HEK293 (cell line): Measurements from ENCODE around the gene MGA.

Source experiments
- CTCF ChIA-PET: fragments of 350-600 bp; formaldehyde crosslinking; extraction: SDS; loops from one replicate; lab custom pipeline; 2021; ENCODE audit warnings: antibody characterized with exemption; lab: Yijun Ruan, JAX
- POLR2A ChIA-PET: fragments of 300-600 bp; formaldehyde crosslinking; extraction: SDS; loops from one replicate; lab custom pipeline; 2020; ENCODE audit warnings: antibody characterized with exemption, inconsistent platforms; lab: Yijun Ruan, JAX
- H3K27ac ChIP-seq: fragments of 200-500 bp; sonication (Bioruptor generic); 2 replicates; pipeline ENCODE4 v1.5.1; 2014; ENCODE audit warnings: low read depth, low read length, control low read depth, inconsistent platforms; ENCODE audit errors: extremely low read depth
- H3K36me3 ChIP-seq, 2 experiments: fragments of 200-500 bp in 1 of 2; sonication (Bioruptor generic) in 1 of 2; 1 replicate in 1 of 2; 2 replicates in 1 of 2; pipeline ENCODE4 v1.5.1; 2014 to 2017; ENCODE audit warnings: inconsistent platforms in 2 of 2, low read length in 2 of 2; ENCODE audit not compliant: control insufficient read depth in 2 of 2, insufficient read depth in 1 of 2
- H3K4me1 ChIP-seq: fragments of 200-500 bp; sonication (Bioruptor generic); 2 replicates; pipeline ENCODE4 v1.5.1; 2014; ENCODE audit warnings: mild to moderate bottlenecking, low read length, inconsistent platforms; ENCODE audit not compliant: control insufficient read depth, insufficient read depth
- H3K4me3 ChIP-seq: 2 replicates; pipeline ENCODE4 v1.5.1; 2011; ENCODE audit warnings: low read depth, mild to moderate bottlenecking, control low read depth, low read length, moderate library complexity
- H3K9me3 ChIP-seq: fragments of 200-500 bp; sonication (Bioruptor generic); 2 replicates; pipeline ENCODE4 v1.5.1; 2014; ENCODE audit warnings: low read depth, low read length, inconsistent platforms; ENCODE audit not compliant: control insufficient read depth, insufficient read depth
- EGR2 ChIP-seq: fragments of 450-650 bp; formaldehyde crosslinking; IDR thresholded peaks from 2 replicates; pipeline ENCODE4 v1.5.1; 2016; ENCODE audit warnings: low read depth, missing biosample characterization, missing genetic modification characterization
- KLF16 ChIP-seq: fragments of 450-650 bp; formaldehyde crosslinking; IDR thresholded peaks from 2 replicates; pipeline ENCODE4 v1.5.1; 2017; ENCODE audit warnings: missing biosample characterization, missing genetic modification characterization
- MZF1 ChIP-seq: fragments of 450-650 bp; formaldehyde crosslinking; IDR thresholded peaks from 2 replicates; pipeline ENCODE4 v1.5.1; 2017; ENCODE audit warnings: missing biosample characterization, missing genetic modification characterization, borderline replicate concordance
- PATZ1 ChIP-seq: fragments of 450-650 bp; formaldehyde crosslinking; IDR thresholded peaks from 2 replicates; pipeline ENCODE4 v1.5.1; 2016; ENCODE audit warnings: missing biosample characterization, missing genetic modification characterization
- SCRT1 ChIP-seq: fragments of 450-650 bp; formaldehyde crosslinking; IDR thresholded peaks from 2 replicates; pipeline ENCODE4 v1.5.1; 2016; ENCODE audit warnings: missing biosample characterization, missing genetic modification characterization, borderline replicate concordance
- SCRT2 ChIP-seq: fragments of 450-650 bp; formaldehyde crosslinking; IDR thresholded peaks from 2 replicates; pipeline ENCODE4 v1.5.1; 2016; ENCODE audit warnings: missing biosample characterization, missing genetic modification characterization
- ZNF19 ChIP-seq: fragments of 450-650 bp; formaldehyde crosslinking; IDR thresholded peaks from 2 replicates; pipeline ENCODE4; 2016; ENCODE audit warnings: missing biosample characterization, missing genetic modification characterization, low read depth
- ZNF23 ChIP-seq: fragments of 450-650 bp; formaldehyde crosslinking; IDR thresholded peaks from 2 replicates; pipeline ENCODE4 v1.5.1; 2016; ENCODE audit warnings: missing biosample characterization, missing genetic modification characterization, borderline replicate concordance
- ZNF302 ChIP-seq: fragments of 450-650 bp; formaldehyde crosslinking; IDR thresholded peaks from 2 replicates; pipeline ENCODE4 v1.5.1; 2016; ENCODE audit warnings: missing biosample characterization, missing genetic modification characterization, low read depth
- ZNF366 ChIP-seq: fragments of 450-650 bp; formaldehyde crosslinking; conservative IDR thresholded peaks from 2 replicates; pipeline ENCODE4 v1.5.1; 2016; ENCODE audit warnings: missing biosample characterization, missing genetic modification characterization
- ZNF449 ChIP-seq: fragments of 450-650 bp; formaldehyde crosslinking; IDR thresholded peaks from 2 replicates; pipeline ENCODE4 v1.5.1; 2017; ENCODE audit warnings: missing biosample characterization, mild to moderate bottlenecking, missing genetic modification characterization, moderate library complexity
- ZNF529 ChIP-seq: fragments of 450-650 bp; formaldehyde crosslinking; IDR thresholded peaks from 2 replicates; pipeline ENCODE4 v1.5.1; 2017; ENCODE audit warnings: missing genetic modification characterization, missing biosample characterization; ENCODE audit not compliant: insufficient replicate concordance
- ZNF654 ChIP-seq: fragments of 450-650 bp; formaldehyde crosslinking; IDR thresholded peaks from 2 replicates; pipeline ENCODE4 v1.5.1; 2016; ENCODE audit warnings: low read depth, missing biosample characterization, missing genetic modification characterization
- ZNF701 ChIP-seq: fragments of 450-650 bp; formaldehyde crosslinking; IDR thresholded peaks from 2 replicates; pipeline ENCODE4 v1.5.1; 2016; ENCODE audit warnings: missing biosample characterization, missing genetic modification characterization
- ZNF768 ChIP-seq: fragments of 450-650 bp; formaldehyde crosslinking; IDR thresholded peaks from 2 replicates; pipeline ENCODE4 v1.5.1; 2018; ENCODE audit warnings: missing biosample characterization, mild to moderate bottlenecking, missing genetic modification characterization
- ZSCAN16 ChIP-seq: fragments of 450-650 bp; formaldehyde crosslinking; IDR thresholded peaks from 2 replicates; pipeline ENCODE4 v1.5.1; 2016; ENCODE audit warnings: missing biosample characterization, missing genetic modification characterization
- ZSCAN23 ChIP-seq: fragments of 450-650 bp; formaldehyde crosslinking; IDR thresholded peaks from 2 replicates; pipeline ENCODE4 v1.5.1; 2016; ENCODE audit warnings: missing biosample characterization, missing genetic modification characterization

Gene MGA

DNA sequence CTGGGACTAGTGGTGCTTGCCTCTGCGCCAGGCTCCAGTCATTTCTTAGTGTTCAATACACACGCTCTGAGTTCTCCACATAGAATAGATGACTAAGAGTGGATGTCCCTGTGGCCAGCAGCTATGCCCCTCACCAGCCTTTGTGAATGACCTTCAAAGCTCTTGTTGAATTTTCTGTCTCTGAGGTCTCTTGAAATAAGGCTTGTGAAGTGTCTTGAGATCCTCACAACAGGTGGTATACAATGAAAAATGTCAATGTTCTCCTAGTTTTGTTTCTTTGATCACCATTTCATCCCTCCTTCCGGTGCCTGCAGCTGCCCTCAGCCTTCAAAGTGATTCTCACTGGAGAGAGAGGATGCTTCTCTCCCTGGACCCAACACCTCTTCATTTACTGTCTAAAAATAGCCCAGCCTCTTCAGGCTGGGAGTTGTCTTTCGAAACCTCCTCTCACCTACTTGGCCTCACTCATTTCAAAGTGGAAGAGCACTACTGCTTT, 119.5 kb downstream of the MGA start:
- TF ChIP-seq MZF1 (tag by site-specific recombination) = no peak
- 0 out of 2 replicates have a peak, but pooled peaks have one; percentile 19 for TF ChIP-seq ZNF366 (tag by site-specific recombination)
- TF ChIP-seq EGR2 (tag by site-specific recombination) = no peak
- TF ChIP-seq SCRT2 (tag by site-specific recombination) = peak; percentile 53; the same call in 1 of the 2 replicates
- no peak for TF ChIP-seq ZNF701
- TF ChIP-seq ZNF23 (tag by site-specific recombination) = no peak
- TF ChIP-seq ZNF768 (tag by site-specific recombination) = no peak
- TF ChIP-seq ZSCAN23 (tag by site-specific recombination) = no peak
- no peak overlapping the region for H3K27ac ChIP-seq
- ChIA-PET POLR2A (interaction anchor here (0.7 kb wide), 1 partner anchor 9 kb away, joined by 3 read pairs; no protein-coding TSS in a partner anchor), CTCF (interaction anchor here (3.9 kb wide), 1 partner anchor 32 kb away, joined by 14 read pairs; no protein-coding TSS in a partner anchor)
- peaks cover 8% of the 10 kb centered on the region; the same call in 1 of the 2 replicates for H3K4me1 ChIP-seq
- no peak overlapping the region for H3K4me3 ChIP-seq
- H3K36me3 ChIP-seq = no peaks in the 10 kb centered on the region
- no peaks in the 10 kb centered on the region for H3K9me3 ChIP-seq

- Histone ChIP-seq H3K4me3 (no peak overlapping the region), H3K36me3 (no peaks in the 10 kb centered on the region), H3K27ac (no peak overlapping the region), H3K9me3 (no peaks in the 10 kb centered on the region), H3K4me1 (peaks cover 8% of the 10 kb centered on the region; the same call in 1 of the 2 replicates)
- POLR2A ChIA-PET = no interaction called here
- no peak for TF ChIP-seq SCRT2 (tag by site-specific recombination)
- peak; percentile 39; the same call in 1 of the 2 replicates for TF ChIP-seq ZNF449
- CTCF ChIA-PET = interaction anchor here (3.9 kb wide), 1 partner anchor 31 kb away, joined by 14 read pairs; no protein-coding TSS in a partner anchor
Observed at GRCh38 chr15:41780266-41780665, 120.1 kb downstream of the MGA start.

- no peak for TF ChIP-seq ZNF19 (tag by site-specific recombination)
- TF ChIP-seq ZNF529 (tag by site-specific recombination) = no peak
- TF ChIP-seq SCRT2 (tag by site-specific recombination) = peak; percentile 77
- TF ChIP-seq ZSCAN16 (tag by site-specific recombination) = no peak
- TF ChIP-seq ZNF654 (tag by site-specific recombination) = no peak
- peak; percentile 69 for TF ChIP-seq SCRT1
- TF ChIP-seq ZNF302 (tag by site-specific recombination) = no peak
- TF ChIP-seq PATZ1 (tag by site-specific recombination) = no peak
- no peak for TF ChIP-seq EGR2 (tag by site-specific recombination)
- no peak for TF ChIP-seq KLF16 (tag by site-specific recombination)
- no peaks in the 10 kb centered on the region for H3K36me3 ChIP-seq
- no peak overlapping the region for H3K4me3 ChIP-seq
- CTCF ChIA-PET = interaction anchor here (3.9 kb wide), 1 partner anchor 30 kb away, joined by 14 read pairs; no protein-coding TSS in a partner anchor
- no peaks in the 10 kb centered on the region for H3K9me3 ChIP-seq
- H3K4me1 ChIP-seq = peaks cover 8% of the 10 kb centered on the region; the same call in 1 of the 2 replicates
- POLR2A ChIA-PET = interaction anchor here (0.6 kb wide), 1 partner anchor 464 kb away, joined by 3 read pairs; no protein-coding TSS in a partner anchor
- H3K27ac ChIP-seq = no peak overlapping the region
Observed at GRCh38 chr15:41780727-41781126, 120.5 kb downstream of the MGA start.
